Heart left ventricle (tissue), 16 donors: ENCODE results near the gene GNAI2. TPM values are rescaled to one million over a fixed set of nuclear protein-coding genes. Genes with fewer than 3 reads are reported as not detected.
A peak's percentile ranks its signal among the peaks of the same experiment; 100 is the strongest.

Source experiments
- ATAC-seq, 4 donors: fragments of 200-7000 bp; cut with Tn5 transposase; one replicate each; pipeline ENCODE4 v1.9.1; 2020 to 2022; ENCODE audit warnings: moderate library complexity in 4 of 4, mild to moderate bottlenecking in 3 of 4, moderate number of reproducible peaks in 1 of 4
- DNase-seq, 5 donors: peaks; one replicate each; pipeline ENCODE4 v3.0.0-alpha.2; 2020
- H3K27ac ChIP-seq, 12 donors: fragments of 200-600 bp; sonication (generic) in 4 of 12; one replicate each; pipeline versions ENCODE4 v1.5.0 to v1.8.0; 2016 to 2022; ENCODE audit warnings: mild to moderate bottlenecking in 2 of 12
- H3K27me3 ChIP-seq, 9 donors: fragments of 200-600 bp; sonication (generic) in 2 of 9; one replicate each; pipeline versions ENCODE4 v1.5.1 to v1.8.0; 2016 to 2022; ENCODE audit warnings: mild to moderate bottlenecking in 3 of 9
- H3K36me3 ChIP-seq, 9 donors: fragments of 200-600 bp; sonication (generic) in 2 of 9; one replicate each; pipeline versions ENCODE4 v1.5.0 to v1.8.0; 2018 to 2022; ENCODE audit warnings: mild to moderate bottlenecking in 2 of 9
- H3K4me1 ChIP-seq, 12 donors: fragments of 200-600 bp; sonication (generic) in 4 of 12; one replicate each; pipeline versions ENCODE4 v1.5.0 to v1.8.0; 2016 to 2022; ENCODE audit warnings: mild to moderate bottlenecking in 3 of 12
- H3K4me3 ChIP-seq, 12 donors: fragments of 200-600 bp; sonication (generic) in 4 of 12; one replicate each; pipeline versions ENCODE4 v1.5.0 to v1.8.0; 2017 to 2022; ENCODE audit warnings: mild to moderate bottlenecking in 9 of 12, moderate library complexity in 4 of 12
- H3K9me3 ChIP-seq, 12 donors: fragments of 200-600 bp; sonication (generic) in 4 of 12; one replicate each; pipeline versions ENCODE4 v1.5.0 to v1.8.0; 2016 to 2022; ENCODE audit warnings: mild to moderate bottlenecking in 1 of 12
- CTCF ChIP-seq, 12 donors: fragments of 200-600 bp; sonication (generic) in 4 of 12; IDR thresholded peaks; one replicate each; pipeline versions ENCODE4 v1.5.0 to v1.8.0; 2018 to 2022; ENCODE audit warnings: antibody characterized with exemption in 12 of 12, mild to moderate bottlenecking in 5 of 12
- POLR2A ChIP-seq, 2 donors: fragments of 450-650 bp; IDR thresholded peaks; one replicate each; pipeline ENCODE4 v1.6.1; 2017; ENCODE audit warnings: antibody characterized with exemption in 2 of 2, mild to moderate bottlenecking in 2 of 2, moderate library complexity in 2 of 2
- WGBS, 4 donors: extraction: QIAGEN DNeasy Blood & Tissue Kit in 2 of 4; methylation state at CpG; one replicate each; pipeline versions ENCODE4 v1.1.5 to v1.1.7; 2013 to 2018; 5-methylcytosine and 5-hydroxymethylcytosine counted together
- intact Hi-C, 10 donors: fragments of 100-400 bp; cut with DNase I; formaldehyde crosslinking; loops; one replicate each; pipeline versions ENCODE4 v1.11.1 to v1.14.2; 2022
- polyA plus RNA-seq, 2 donors: library from polyadenylated mRNA; stranded (reverse); fragments of 200-250 nt; gene quantifications; one replicate each; pipeline ENCODE4 v1.2.3, GENCODE V29; 2013
- total RNA-seq, 9 donors: library from RNA; depleted of rRNA in 2 of 9; stranded (reverse); fragments of >200 nt in 2 of 9; fragmentation: NEBNext Ultra II Directional in 3 of 9; extraction: Animal tissue kit (Norgen Biotek cat#: 25700) in 3 of 9; gene quantifications; one replicate each; pipeline versions ENCODE4 v1.1.0 to v1.2.4, GENCODE V29; 2016 to 2023
- donor health status: ischemic (EF 13 %, LVEDD 7.1; RV severe dilation, severe dysfunction).
- donor health status: healthy with polysubstance abuse.
- donor health status: DM: no; HTN: yes; CAD: no.
- donor health status: DM: no; HTN: no; CAD: no.
- donor health status: ischemic (EF 25% LVEDD 6.9; RV normal size, moderate dysfunction).
- donor health status: ischemic (EF 25% LVEDD 5.7; RV mildly dilated, moderate dysfunction).
- donor health status: healthy.
- donor health status: DM: yes; HTN: yes; CAD: no.
- donor health status: ischemic (EF 35%, LVEDD 5.7; RV mildly dilated, moderate dysfunction).
- donor health status: nonischemic (EF 11% LVEDD 7.7; RV severe dilation, severe dysfunction).
- donor health status: DM: yes; HTN: yes; CAD: no.
- donor health status: PGD.
- donor health status: ischemic (EF 29% LVEDD 5.4; RV normal size, mild dysfunction).
- donor health status: nonischemic (EF 23%, LVEDD 6.1; RV moderate dilation, normal function).

The GNAI2 gene
- total and polyA plus RNA-seq, 11 donors = 93.2 to 365 (median 140) TPM

- H3K4me1 ChIP-seq = peaks cover 0 to 28% (median 12%) of the 10 kb centered on the region in 12 donors
- DNase-seq (peak in 3 of 5 donors; percentile 34 to 48 (median 47)), ATAC-seq (peak; percentile 36 to 87 (median 74))
- H3K27ac ChIP-seq = peak within 1 kb of the TSS in 11 of 12 donors; percentile 0 to 82 (median 72)
- no peaks in the 10 kb centered on the region for H3K36me3 ChIP-seq
- H3K9me3 ChIP-seq = no peaks in the 10 kb centered on the region
- WGBS, 4 donors = 3 to 42% (median 11%) methylated on average over 6 to 41 of the region's 41 CpGs
- intact Hi-C loops = no loop called here
- peak within 1 kb of the TSS; percentile 44 to 68 (median 54) for H3K4me3 ChIP-seq
- H3K27me3 ChIP-seq = peaks cover 0 to 57% (median 15%) of the 10 kb centered on the region in 9 donors
- peak in 1 of 2 donors; percentile 34 for TF ChIP-seq POLR2A (IDR thresholded peaks at IDR 0.05)
- peak in 1 of 12 donors; percentile 4 for TF ChIP-seq CTCF (IDR thresholded peaks at IDR 0.05)
These were observed 31.1 kb upstream of the GNAI2 start, which contains the start of gene SLC38A3 for GRCh38 chr3:50204804-50205412. Gene SLC38A3, plus strand, starts transcription at chr3:50205271. Its CDS starts 8,929 bp downstream, at chr3:50214200.

- Histone ChIP-seq H3K27ac (peak overlapping the region in 11 of 12 donors; percentile 0 to 82 (median 72)), H3K4me3 (peak overlapping the region; percentile 44 to 68 (median 54)), H3K36me3 (no peaks in the 10 kb centered on the region), H3K4me1 (peaks cover 0 to 28% (median 12%) of the 10 kb centered on the region in 12 donors), H3K9me3 (no peaks in the 10 kb centered on the region), H3K27me3 (peaks cover 0 to 55% (median 15%) of the 10 kb centered on the region in 9 donors)
- peak; percentile 50 to 76 (median 70) for ATAC-seq
- no peak for TF ChIP-seq CTCF (IDR thresholded peaks at IDR 0.05)
- TF ChIP-seq POLR2A (IDR thresholded peaks at IDR 0.05) = peak in 1 of 2 donors; percentile 32
- intact Hi-C loops = no loop called here
- 5 to 8% (median 6%) methylated on average over 22 to 67 of the region's 67 CpGs for WGBS, 4 donors
- peak in 3 of 5 donors; percentile 68 to 76 (median 72) for DNase-seq
These were observed 30.4 kb upstream of the GNAI2 start for GRCh38 chr3:50205413-50206276.

GRCh38 chr3:50207359-50208042 lies 28.5 kb upstream of the GNAI2 start:
- Histone ChIP-seq H3K27me3 (peaks cover 0 to 45% (median 15%) of the 10 kb centered on the region in 9 donors), H3K36me3 (no peaks in the 10 kb centered on the region), H3K4me1 (peaks cover 0 to 28% (median 12%) of the 10 kb centered on the region in 12 donors), H3K27ac (no peak overlapping the region), H3K9me3 (no peaks in the 10 kb centered on the region), H3K4me3 (no peak overlapping the region)
- DNase-seq (no peak), ATAC-seq (no peak)
- WGBS, 4 donors = 93 to 96% (median 95%) methylated on average over 13 to 17 of the region's 17 CpGs
- intact Hi-C loops = no loop called here
- TF ChIP-seq POLR2A (IDR thresholded peaks at IDR 0.05) (no peak), CTCF (IDR thresholded peaks at IDR 0.05) (no peak)
